IMR-90 (cell line): ENCODE data around the gene TBC1D22A. TPM values are rescaled to one million over a fixed set of nuclear protein-coding genes. Genes with fewer than 3 reads are reported as not detected.

Experiments used
- ATAC-seq: fragments of 200-7000 bp; cut with Tn5 transposase; 2 replicates; pipeline ENCODE4 v1.9.1; 2020; ENCODE audit warnings: low read depth, mild to moderate bottlenecking, moderate library complexity
- BruUV-seq: library from RNA; stranded (reverse); fragments of 400-500 nt; replicated peaks from 2 replicates; lab custom pipeline; 2021; lab: Mats Ljungman, UMichigan
- CTCF ChIA-PET: fragments of 300-600 bp; formaldehyde crosslinking; extraction: SDS; loops from one replicate; lab custom pipeline; 2021; ENCODE audit warnings: antibody characterized with exemption; lab: Yijun Ruan, JAX
- POLR2A ChIA-PET: fragments of 300-600 bp; sonication (Branson Sonifier 250); formaldehyde crosslinking; loops from one replicate; lab custom pipeline; 2022; ENCODE audit warnings: antibody characterized with exemption; ENCODE audit not compliant: unreplicated experiment; lab: Charles Lee
- DNase-seq: peaks from one replicate; pipeline ENCODE4 v3.0.0; 2013
- H2AFZ ChIP-seq: replicated peaks from 2 replicates; pipeline ENCODE3; 2013; ENCODE audit warnings: low read length, mild to moderate bottlenecking; ENCODE audit not compliant: poor library complexity
- H2AK5ac ChIP-seq: 2 replicates; pipeline ENCODE4 v1.6.1; 2013; ENCODE audit warnings: low read depth, low read length, inconsistent platforms
- H2AK9ac ChIP-seq: replicated peaks from 2 replicates; pipeline ENCODE3; 2013; ENCODE audit warnings: mild to moderate bottlenecking, low read depth, low read length, moderate library complexity; ENCODE audit not compliant: poor library complexity
- H2BK120ac ChIP-seq: 2 replicates; pipeline ENCODE4 v1.6.1; 2013; ENCODE audit warnings: low read depth, low read length, inconsistent platforms
- H2BK15ac ChIP-seq: 3 replicates; pipeline ENCODE4 v1.6.1; 2013; ENCODE audit warnings: low read depth, low read length, inconsistent platforms
- H2BK20ac ChIP-seq: 2 replicates; pipeline ENCODE4 v1.6.1; 2013; ENCODE audit warnings: low read depth, mild to moderate bottlenecking, inconsistent platforms, low read length, moderate library complexity
- H2BK5ac ChIP-seq: 2 replicates; pipeline ENCODE4 v1.6.1; 2013; ENCODE audit warnings: mild to moderate bottlenecking, low read depth, low read length, inconsistent platforms; ENCODE audit not compliant: poor library complexity, severe bottlenecking
- H3K14ac ChIP-seq: replicated peaks from 2 replicates; pipeline ENCODE4 v1.6.1; 2013; ENCODE audit warnings: low read depth, low read length, inconsistent platforms
- H3K18ac ChIP-seq: 2 replicates; pipeline ENCODE4 v1.6.1; 2013; ENCODE audit warnings: low read depth, low read length, control low read depth
- H3K23ac ChIP-seq: 2 replicates; pipeline ENCODE4 v1.6.1; 2013; ENCODE audit warnings: low read depth, low read length, inconsistent platforms
- H3K27ac ChIP-seq: 2 replicates; pipeline ENCODE4 v1.5.1; 2013; ENCODE audit warnings: mild to moderate bottlenecking, control low read depth, low read length; ENCODE audit not compliant: insufficient read depth
- H3K27me3 ChIP-seq: 2 replicates; pipeline ENCODE4 v1.6.1; 2013; ENCODE audit warnings: low read length; ENCODE audit not compliant: control insufficient read depth, insufficient read depth
- H3K36me3 ChIP-seq: 2 replicates; pipeline ENCODE4 v1.6.1; 2013; ENCODE audit warnings: low read length, mixed read lengths; ENCODE audit not compliant: control insufficient read depth, insufficient read depth
- H3K4ac ChIP-seq: 2 replicates; pipeline ENCODE4 v1.6.1; 2013; ENCODE audit warnings: low read depth, low read length, inconsistent platforms
- H3K4me1 ChIP-seq: 2 replicates; pipeline ENCODE4 v1.6.1; 2013; ENCODE audit warnings: low read length, mixed read lengths; ENCODE audit not compliant: control insufficient read depth, insufficient read depth
- H3K4me2 ChIP-seq: 2 replicates; pipeline ENCODE4 v1.6.1; 2013; ENCODE audit warnings: low read depth, mild to moderate bottlenecking, control low read depth, low read length, moderate library complexity
- H3K4me3 ChIP-seq: 2 replicates; pipeline ENCODE4 v1.5.1; 2013; ENCODE audit warnings: low read depth, mild to moderate bottlenecking, control low read depth, low read length, moderate library complexity; ENCODE audit not compliant: insufficient read depth
- H3K56ac ChIP-seq: 2 replicates; pipeline ENCODE4 v1.6.1; 2013; ENCODE audit warnings: low read length, inconsistent platforms; ENCODE audit not compliant: insufficient read depth; ENCODE audit errors: extremely low read depth
- H3K79me1 ChIP-seq, 2 experiments: 2 replicates each; pipeline ENCODE4 v1.6.1; 2013; ENCODE audit warnings: low read length in 2 of 2, inconsistent platforms in 1 of 2, low read depth in 1 of 2
- H3K9ac ChIP-seq: 2 replicates; pipeline ENCODE4 v1.6.1; 2013; ENCODE audit warnings: low read depth, low read length, control low read depth
- H3K9me1 ChIP-seq: 2 replicates; pipeline ENCODE4 v1.6.1; 2013; ENCODE audit warnings: low read length, inconsistent platforms; ENCODE audit not compliant: insufficient read depth
- H3K9me3 ChIP-seq: 2 replicates; pipeline ENCODE4 v1.6.1; 2013; ENCODE audit warnings: low read length; ENCODE audit not compliant: control insufficient read depth, insufficient read depth
- H4K20me1 ChIP-seq: 2 replicates; pipeline ENCODE4 v1.6.1; 2013; ENCODE audit warnings: low read length, inconsistent platforms; ENCODE audit not compliant: insufficient read depth
- H4K5ac ChIP-seq: 2 replicates; pipeline ENCODE4 v1.6.1; 2013; ENCODE audit warnings: mild to moderate bottlenecking, low read depth, low read length, control low read depth
- H4K8ac ChIP-seq, 2 experiments: 2 replicates each; pipeline ENCODE4 v1.6.1; 2013; ENCODE audit warnings: low read depth in 2 of 2, low read length in 2 of 2, control low read depth in 1 of 2, inconsistent platforms in 1 of 2
- H4K91ac ChIP-seq: 2 replicates; pipeline ENCODE4 v1.6.1; 2013; ENCODE audit warnings: low read depth, low read length, inconsistent platforms; ENCODE audit not compliant: insufficient read depth
- CEBPB ChIP-seq: IDR thresholded peaks from 2 replicates; pipeline ENCODE4 v1.6.1; 2012; ENCODE audit warnings: low read depth, low read length, improper control_type of control experiment
- MAFK ChIP-seq: IDR thresholded peaks from 2 replicates; pipeline ENCODE4 v1.6.1; 2012; ENCODE audit warnings: low read depth, low read length, improper control_type of control experiment
- MAZ ChIP-seq: IDR thresholded peaks from 2 replicates; pipeline ENCODE4 v1.6.1; 2012; ENCODE audit warnings: low read depth, mild to moderate bottlenecking, low read length, improper control_type of control experiment, moderate library complexity, borderline replicate concordance
- POLR2A ChIP-seq: IDR thresholded peaks from 2 replicates; pipeline ENCODE4 v1.6.1; 2012; ENCODE audit warnings: mild to moderate bottlenecking, low read depth, low read length
- RCOR1 ChIP-seq: IDR thresholded peaks from 2 replicates; pipeline ENCODE4 v1.6.1; 2012; ENCODE audit warnings: mild to moderate bottlenecking, low read length, improper control_type of control experiment; ENCODE audit not compliant: insufficient replicate concordance
- SMC3 ChIP-seq: fragments of 150-350 bp; IDR thresholded peaks from 2 replicates; pipeline ENCODE4 v1.6.1; 2016; ENCODE audit warnings: low read depth, mild to moderate bottlenecking, antibody characterized with exemption, low read length, moderate library complexity
- WGBS, 2 experiments: methylation state at CpG; one replicate each; pipeline versions ENCODE4 v1.1.5 to v1.1.7; 2013; ENCODE audit warnings: missing lambda C conversion rate in 2 of 2; ENCODE audit not compliant: insufficient read length in 1 of 2; ENCODE audit errors: extremely low coverage in 2 of 2; 5-methylcytosine and 5-hydroxymethylcytosine counted together
- dilution Hi-C: fragments of 300-500 bp; cut with HindIII; formaldehyde crosslinking; loops from one replicate; pipeline ENCODE4 v1.14.3; 2018; ENCODE audit warnings: low sequenced_read_pairs; ENCODE audit not compliant: unreplicated experiment
- in situ Hi-C: fragments of 300-500 bp; cut with MboI; formaldehyde crosslinking; loops from 3 replicates; pipeline ENCODE4 v1.14.3; 2019; ENCODE audit warnings: low sequenced_read_pairs, inconsistent platforms, mixed read lengths
- intact Hi-C: fragments of 100-400 bp; cut with micrococcal nuclease; formaldehyde crosslinking; loops from 2 replicates; pipeline ENCODE4 v1.10.0; 2022
- polyA plus RNA-seq, 3 experiments: library from polyadenylated mRNA; depleted of rRNA; stranded (reverse); fragments of >200 nt; gene quantifications; 2 replicates each; pipeline ENCODE4 v1.2.3, GENCODE V29; 2012; ENCODE audit warnings: low replicate concordance in 1 of 3
- total RNA-seq: library from RNA; depleted of rRNA; stranded (reverse); fragments of >200 nt; gene quantifications from 2 replicates; pipeline ENCODE4 v1.2.3, GENCODE V29; 2012
- TF ChIP-seq, protein P1 (sequence below): fragments of 150-350 bp; IDR thresholded peaks from 2 replicates; pipeline ENCODE4 v1.6.1; 2017; ENCODE audit warnings: mild to moderate bottlenecking, antibody characterized with exemption, low read length, low read depth

Gene TBC1D22A
- total and polyA plus RNA-seq, 2 of the 4 experiments (the other 2 are of a cell fraction): 9.0 to 16.7 TPM

DNA sequence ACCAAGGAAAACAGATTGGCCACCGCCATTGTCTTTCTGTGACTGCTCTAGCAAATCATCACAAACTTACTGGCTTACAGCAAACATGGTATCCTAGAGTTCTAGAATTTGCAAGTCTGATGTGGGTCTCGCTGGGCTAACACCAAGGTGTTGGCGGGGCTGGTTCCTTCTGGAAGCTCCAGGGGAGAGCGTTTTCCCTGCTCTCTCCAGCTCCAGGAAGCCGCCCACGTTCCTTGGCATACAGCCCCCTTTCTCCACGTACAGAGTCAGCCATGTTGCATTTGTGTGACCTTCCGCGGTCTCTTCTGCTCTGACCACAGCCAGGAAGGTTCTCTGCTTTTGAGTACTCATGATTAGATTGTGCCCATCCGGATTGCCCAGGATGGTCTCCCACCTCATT, 27.5 kb downstream of the TBC1D22A start:
- no peak overlapping the region for H4K91ac ChIP-seq
- H3K14ac ChIP-seq: no peak overlapping the region
- WGBS, 2 experiments: 79% methylated on average over 6 of the region's 10 CpGs; no CpG with 5 or more reads in 1 of the 2 experiments
- DNase-seq: no peak
- no peak overlapping the region for H3K23ac ChIP-seq
- no peak overlapping the region for H3K27ac ChIP-seq
- H4K5ac ChIP-seq: no peak overlapping the region
- H3K36me3 ChIP-seq: peaks cover 16% of the 10 kb centered on the region
- H2AK5ac ChIP-seq: no peak overlapping the region
- no TSS peak for BruUV-seq
- no peak overlapping the region for H2AK9ac ChIP-seq
- H3K4me2 ChIP-seq: no peak overlapping the region
- no peak overlapping the region for H3K4me3 ChIP-seq
- no peak overlapping the region for H2BK15ac ChIP-seq
- peaks cover 8% of the 10 kb centered on the region for H3K9me1 ChIP-seq
- no peak overlapping the region for H4K8ac ChIP-seq
- TF ChIP-seq SMC3 (no peak), MAZ (no peak), RCOR1 (no peak), CEBPB (no peak), MAFK (no peak), POLR2A (no peak)
- TF ChIP-seq, protein P1, sequence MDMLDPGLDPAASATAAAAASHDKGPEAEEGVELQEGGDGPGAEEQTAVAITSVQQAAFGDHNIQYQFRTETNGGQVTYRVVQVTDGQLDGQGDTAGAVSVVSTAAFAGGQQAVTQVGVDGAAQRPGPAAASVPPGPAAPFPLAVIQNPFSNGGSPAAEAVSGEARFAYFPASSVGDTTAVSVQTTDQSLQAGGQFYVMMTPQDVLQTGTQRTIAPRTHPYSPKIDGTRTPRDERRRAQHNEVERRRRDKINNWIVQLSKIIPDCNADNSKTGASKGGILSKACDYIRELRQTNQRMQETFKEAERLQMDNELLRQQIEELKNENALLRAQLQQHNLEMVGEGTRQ: no peak
- ChIA-PET POLR2A (no interaction called here), CTCF (no interaction called here)
- no peak overlapping the region for H2BK120ac ChIP-seq
- H3K9me3 ChIP-seq: no peaks in the 10 kb centered on the region
- H3K79me1 ChIP-seq: peaks cover 31 to 69% of the 10 kb centered on the region in 2 experiments
- no peak overlapping the region for H2AFZ ChIP-seq
- H3K56ac ChIP-seq: no peak overlapping the region
- H2BK20ac ChIP-seq: no peak overlapping the region
- H3K18ac ChIP-seq: no peak overlapping the region
- H2BK5ac ChIP-seq: no peak overlapping the region
- 0 out of 2 replicates have a peak, but pooled peaks cover 3% of the 10 kb centered on the region for H4K20me1 ChIP-seq
- in situ Hi-C loops: no loop called here
- no peaks in the 10 kb centered on the region for H3K27me3 ChIP-seq
- ATAC-seq: no peak
- H3K9ac ChIP-seq: no peak overlapping the region
- no peak overlapping the region for H3K4ac ChIP-seq
- dilution Hi-C loops: no loop called here
- H3K4me1 ChIP-seq: peaks cover 6% of the 10 kb centered on the region
- intact Hi-C loops: loop anchor here (10.0 kb wide), 1 partner anchor 175 kb away; no protein-coding TSS in a partner anchor
